ENCODE measurements around the gene PPP2R5C. TPM values are rescaled to one million over a fixed set of nuclear protein-coding genes. Genes with fewer than 3 reads are reported as not detected.
A peak's percentile ranks its signal among the peaks of the same experiment; 100 is the strongest.
"Not testable (repeated sequence)": the region's sequence is repeated elsewhere in the genome, so short reads cannot be mapped to it uniquely, and the experiment has no call there.

PPP2R5C gene
- total RNA-seq (83.6 and 89.0 TPM in 2 replicates), polyA plus RNA-seq (34.7 and 42.6 TPM in 2 replicates), polyA minus RNA-seq (99.7 and 116 TPM in 2 replicates), Bru-seq, nascent RNA (percentile 72 among the genes with signal in this experiment), BruChase-seq, experiment 1, labeled RNA remaining after a 6-hour chase (percentile 73 among the genes with signal in this experiment), BruChase-seq, experiment 2, labeled RNA remaining after a 2-hour chase (percentile 70 among the genes with signal in this experiment)
- polyA plus RNA-seq (2011; cell fraction: cytosol; rRNA removed) = 49.8 and 53.8 TPM in 2 replicates
- 71.6 and 77.2 TPM in 2 replicates for polyA plus RNA-seq (2011; cell fraction: nucleus; rRNA removed)
- polyA plus RNA-seq (2012) = 47.8 and 67.8 TPM in 2 replicates
- 86.8 TPM for polyA minus RNA-seq (2011; cell fraction: cytosol; rRNA and poly(A)+ RNA removed)
- 88.1 and 97.8 TPM in 2 replicates for polyA minus RNA-seq (2011; cell fraction: nucleus; rRNA and poly(A)+ RNA removed)
- long read RNA-seq, full-length matches to known transcripts = 109 of 137 reads
- long read RNA-seq, partial matches to known transcripts = 11 of 137 reads
- long read RNA-seq, other reads (novel, unspliced or antisense) = 17 of 137 reads

GRCh38 chr14:101761032-101761880 is at the start of gene PPP2R5C:
TSS of gene PPP2R5C (plus strand) at chr14:101761709. CDS start at chr14:101761894, 185 bp downstream.
- CTCF ChIA-PET = interaction anchor here (0.8 to 4.0 kb wide), 3 partner anchors 10 to 54 kb away, joined by 3 to 42 read pairs (median 22); no protein-coding TSS in a partner anchor

GRCh38 chr14:101711857-101712233 is 49.7 kb upstream of the PPP2R5C start:
- dilution Hi-C loops (cut with MboI; ENCODE audit: extremely low pct_ligation_motif_present, low sequenced_read_pairs); BruUV-seq (replicated peaks); H3K4me2 ChIP-seq (ENCODE audit: insufficient read depth, low read length); DNase-seq (ENCODE audit: low read depth, low spot score); H3K27ac ChIP-seq (ENCODE audit: insufficient read depth, low read depth, low read length); H4K20me1 ChIP-seq (replicated peaks; ENCODE audit: control insufficient read depth, extremely low read depth, insufficient read depth, low read length); H3K36me3 ChIP-seq (ENCODE audit: control insufficient read depth in 2 of 2, extremely low read depth in 1 of 2, insufficient read depth in 2 of 2, low read length in 2 of 2); H3K27me3 ChIP-seq (ENCODE audit: control insufficient read depth in 2 of 2, insufficient read depth in 2 of 2, low read length in 2 of 2); H3K9me1 ChIP-seq (replicated peaks; ENCODE audit: control insufficient read depth, extremely low read depth, insufficient read depth, low read length); CTCF ChIA-PET; H2AFZ ChIP-seq (ENCODE audit: low read depth, low read length); intact Hi-C loops (cut with micrococcal nuclease); H3K9me3 ChIP-seq (replicated peaks; ENCODE audit: control insufficient read depth, insufficient read depth, low read length); H3K9ac ChIP-seq (replicated peaks; ENCODE audit: extremely low read depth, insufficient read depth, low read length); H3K79me2 ChIP-seq (ENCODE audit: control insufficient read depth, insufficient read depth, low read length); H3K4me1 ChIP-seq (ENCODE audit: control insufficient read depth, extremely low read depth, insufficient read depth, low read length); H3K4me3 ChIP-seq (replicated peaks in 1 of 3; ENCODE audit: insufficient read depth in 1 of 3, low read depth in 1 of 3, low read length in 3 of 3); FAIRE-seq: not testable (repeated sequence)
- POLR2A ChIA-PET = interaction anchor here (0.6 kb wide), 1 partner anchor 232 kb away, joined by 3 read pairs; no protein-coding TSS in a partner anchor

More at GRCh38 chr14:101761032-101761880, at the start of gene PPP2R5C:
- H3K9ac ChIP-seq (replicated peaks; ENCODE audit: extremely low read depth, insufficient read depth, low read length) = peak within 1 kb of the TSS; percentile 35
- H3K4me3 ChIP-seq (replicated peaks in 1 of 3; ENCODE audit: insufficient read depth in 1 of 3, low read depth in 1 of 3, low read length in 3 of 3) = peak within 1 kb of the TSS; percentile 50 to 64 (median 52)
- FAIRE-seq = no peak
- peaks cover 13 to 32% of the 10 kb centered on the region in 2 experiments for H3K27me3 ChIP-seq (ENCODE audit: control insufficient read depth in 2 of 2, insufficient read depth in 2 of 2, low read length in 2 of 2)
- peak within 1 kb of the TSS; percentile 85 for H2AFZ ChIP-seq (ENCODE audit: low read depth, low read length)
- no peaks in the 10 kb centered on the region for H3K36me3 ChIP-seq (ENCODE audit: control insufficient read depth in 2 of 2, extremely low read depth in 1 of 2, insufficient read depth in 2 of 2, low read length in 2 of 2)
- no peaks in the 10 kb centered on the region for H3K79me2 ChIP-seq (ENCODE audit: control insufficient read depth, insufficient read depth, low read length)
- no peak for TF ChIP-seq MYC (IDR thresholded peaks at IDR 0.05; ENCODE audit: low read depth, low read length)
- no peak for TF ChIP-seq POLR2A (IDR thresholded peaks at IDR 0.05; ENCODE audit: low read depth, low read length)
- no peak for TF ChIP-seq FOS (IDR thresholded peaks at IDR 0.05; ENCODE audit: borderline replicate concordance, insufficient read depth, low read length)
- no peak for TF ChIP-seq GATA2 (IDR thresholded peaks at IDR 0.05; ENCODE audit: insufficient read depth, insufficient read length, low read depth, low read length)
- TF ChIP-seq EZH2 (IDR thresholded peaks at IDR 0.05; ENCODE audit: borderline replicate concordance, low read depth, low read length, severe bottlenecking) = no peak
- no peak for TF ChIP-seq MAX (IDR thresholded peaks at IDR 0.05; ENCODE audit: insufficient read depth, insufficient read length)
- no peak for TF ChIP-seq JUN (IDR thresholded peaks at IDR 0.05; ENCODE audit: borderline replicate concordance, insufficient read depth, insufficient read length, low read depth)
- intact Hi-C loops (cut with micrococcal nuclease) (loop anchor here (2.0 to 10.0 kb wide), 5 partner anchors 39 to 554 kb away; partner anchors contain the start of genes HSP90AA1 and ZNF839), dilution Hi-C loops (cut with MboI; ENCODE audit: extremely low pct_ligation_motif_present, low sequenced_read_pairs) (no loop called here)
- peak; percentile 83 for DNase-seq (ENCODE audit: low read depth, low spot score)
- H4K20me1 ChIP-seq (replicated peaks; ENCODE audit: control insufficient read depth, extremely low read depth, insufficient read depth, low read length) = no peaks in the 10 kb centered on the region
- BruUV-seq (replicated peaks) = no TSS peak
- no peak within 1 kb of the TSS for H3K27ac ChIP-seq (ENCODE audit: insufficient read depth, low read depth, low read length)
- no peaks in the 10 kb centered on the region for H3K9me1 ChIP-seq (replicated peaks; ENCODE audit: control insufficient read depth, extremely low read depth, insufficient read depth, low read length)
- no peaks in the 10 kb centered on the region for H3K9me3 ChIP-seq (replicated peaks; ENCODE audit: control insufficient read depth, insufficient read depth, low read length)
- POLR2A ChIA-PET = interaction anchor here (0.6 to 1.1 kb wide), 4 partner anchors 9 to 187 kb away, joined by 3 to 9 read pairs (median 4); no protein-coding TSS in a partner anchor
- H3K4me1 ChIP-seq (ENCODE audit: control insufficient read depth, extremely low read depth, insufficient read depth, low read length) = peaks cover 6% of the 10 kb centered on the region
- peak within 1 kb of the TSS; percentile 66 for H3K4me2 ChIP-seq (ENCODE audit: insufficient read depth, low read length)

- H3K9me3 ChIP-seq (replicated peaks; ENCODE audit: control insufficient read depth, insufficient read depth, low read length); H3K36me3 ChIP-seq (ENCODE audit: control insufficient read depth in 2 of 2, extremely low read depth in 1 of 2, insufficient read depth in 2 of 2, low read length in 2 of 2); POLR2A ChIA-PET; H3K79me2 ChIP-seq (ENCODE audit: control insufficient read depth, insufficient read depth, low read length); H3K4me3 ChIP-seq (replicated peaks in 1 of 3; ENCODE audit: insufficient read depth in 1 of 3, low read depth in 1 of 3, low read length in 3 of 3); BruUV-seq (replicated peaks); CTCF ChIA-PET; H2AFZ ChIP-seq (ENCODE audit: low read depth, low read length); H3K27me3 ChIP-seq (ENCODE audit: control insufficient read depth in 2 of 2, insufficient read depth in 2 of 2, low read length in 2 of 2); H3K9ac ChIP-seq (replicated peaks; ENCODE audit: extremely low read depth, insufficient read depth, low read length); H3K4me2 ChIP-seq (ENCODE audit: insufficient read depth, low read length); H3K27ac ChIP-seq (ENCODE audit: insufficient read depth, low read depth, low read length); DNase-seq (ENCODE audit: low read depth, low spot score); H3K9me1 ChIP-seq (replicated peaks; ENCODE audit: control insufficient read depth, extremely low read depth, insufficient read depth, low read length); intact Hi-C loops (cut with micrococcal nuclease); FAIRE-seq; dilution Hi-C loops (cut with MboI; ENCODE audit: extremely low pct_ligation_motif_present, low sequenced_read_pairs); H4K20me1 ChIP-seq (replicated peaks; ENCODE audit: control insufficient read depth, extremely low read depth, insufficient read depth, low read length); H3K4me1 ChIP-seq (ENCODE audit: control insufficient read depth, extremely low read depth, insufficient read depth, low read length): not testable (repeated sequence)
Measured at GRCh38 chr14:101712341-101712740, 49.2 kb upstream of the PPP2R5C start.
